ENCODE results near the gene HECTD1. TPM values are rescaled to one million over a fixed set of nuclear protein-coding genes. Genes with fewer than 3 reads are reported as not detected.

The HECTD1 gene
- total RNA-seq, 1 experiment from 2014 or later = 317 TPM

DNA sequence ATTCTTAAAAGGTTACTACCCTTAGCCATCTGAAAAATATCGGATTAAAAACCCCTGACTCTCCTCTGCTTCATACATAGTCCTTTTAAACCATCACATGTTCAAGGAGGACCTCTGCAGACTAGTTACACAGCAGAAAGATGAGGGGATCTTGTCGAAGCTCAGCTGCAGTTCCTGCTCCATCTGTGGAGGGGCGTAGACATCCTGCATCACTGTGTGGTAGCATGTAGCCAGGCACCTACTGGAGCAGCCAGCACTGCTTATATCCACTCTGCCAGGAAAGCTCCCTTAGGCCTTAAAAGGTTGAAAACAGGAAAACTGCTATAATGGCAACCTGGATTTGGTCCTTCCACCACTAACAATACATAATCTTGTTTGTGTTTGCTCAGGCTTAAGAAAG lies 123.8 kb downstream of the HECTD1 start:
- Histone ChIP-seq H3K27me3 (ENCODE audit: low read length) (no peaks in the 10 kb centered on the region), H3K9ac (ENCODE audit: low read length) (peak overlapping the region; percentile 57), H3K4me2 (ENCODE audit: low read depth, low read length, poor library complexity, severe bottlenecking) (peak overlapping the region; percentile 71), H3K4me3 (ENCODE audit: low read length) (peak overlapping the region; percentile 39; the same call in 1 of the 2 replicates), H3K79me2 (ENCODE audit: low read length) (no peaks in the 10 kb centered on the region), H3K36me3 (ENCODE audit: insufficient read depth, low read length) (no peaks in the 10 kb centered on the region), H4K20me1 (ENCODE audit: insufficient read depth, low read depth, low read length) (no peaks in the 10 kb centered on the region), H2AFZ (ENCODE audit: low read length) (peak overlapping the region; percentile 57), H3K9me2 (replicated peaks; ENCODE audit: insufficient read depth, low read length) (no peaks in the 10 kb centered on the region), H3K4me1 (ENCODE audit: low read length) (peaks cover 31% of the 10 kb centered on the region), H3K27ac (ENCODE audit: low read length) (peak overlapping the region; percentile 81), H3K9me3 (ENCODE audit: low read length) (no peaks in the 10 kb centered on the region)
- peak; percentile 82 for DNase-seq

DNA sequence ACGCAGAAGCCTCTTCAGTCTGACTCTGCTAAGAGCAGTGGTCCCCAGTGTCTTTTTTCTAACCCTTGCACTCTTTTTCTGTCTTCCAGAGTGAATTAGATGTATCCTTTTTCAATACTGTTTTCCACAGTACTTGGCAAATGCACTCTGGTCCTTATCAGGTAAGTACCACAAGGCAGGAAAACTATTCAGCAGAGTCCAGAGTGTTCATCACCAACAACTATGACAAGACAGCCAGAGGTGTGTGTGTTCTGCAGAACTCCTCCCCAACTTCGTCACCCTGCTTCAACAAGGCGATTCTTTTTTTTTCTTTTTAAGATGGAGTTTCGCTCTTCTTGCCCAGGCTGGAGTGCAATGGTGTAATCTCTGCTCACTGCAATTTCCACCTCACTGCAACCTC lies 127.1 kb downstream of the HECTD1 start:
- no peak overlapping the region for H3K4me3 ChIP-seq (ENCODE audit: low read length)
- H3K27ac ChIP-seq (ENCODE audit: low read length) = no peak overlapping the region
- H4K20me1 ChIP-seq (ENCODE audit: insufficient read depth, low read depth, low read length) = no peaks in the 10 kb centered on the region
- no peak overlapping the region for H3K9ac ChIP-seq (ENCODE audit: low read length)
- H2AFZ ChIP-seq (ENCODE audit: low read length) = no peak overlapping the region
- H3K27me3 ChIP-seq (ENCODE audit: low read length) = no peaks in the 10 kb centered on the region
- peaks cover 36% of the 10 kb centered on the region for H3K4me1 ChIP-seq (ENCODE audit: low read length)
- DNase-seq = no peak
- no peaks in the 10 kb centered on the region for H3K9me2 ChIP-seq (replicated peaks; ENCODE audit: insufficient read depth, low read length)
- H3K4me2 ChIP-seq (ENCODE audit: low read depth, low read length, poor library complexity, severe bottlenecking) = no peak overlapping the region
- H3K9me3 ChIP-seq (ENCODE audit: low read length) = no peaks in the 10 kb centered on the region
- 0 out of 2 replicates have a peak, but pooled peaks cover under 1% of the 10 kb centered on the region for H3K36me3 ChIP-seq (ENCODE audit: insufficient read depth, low read length)
- H3K79me2 ChIP-seq (ENCODE audit: low read length) = 0 out of 2 replicates have a peak, but pooled peaks cover 4% of the 10 kb centered on the region

DNA sequence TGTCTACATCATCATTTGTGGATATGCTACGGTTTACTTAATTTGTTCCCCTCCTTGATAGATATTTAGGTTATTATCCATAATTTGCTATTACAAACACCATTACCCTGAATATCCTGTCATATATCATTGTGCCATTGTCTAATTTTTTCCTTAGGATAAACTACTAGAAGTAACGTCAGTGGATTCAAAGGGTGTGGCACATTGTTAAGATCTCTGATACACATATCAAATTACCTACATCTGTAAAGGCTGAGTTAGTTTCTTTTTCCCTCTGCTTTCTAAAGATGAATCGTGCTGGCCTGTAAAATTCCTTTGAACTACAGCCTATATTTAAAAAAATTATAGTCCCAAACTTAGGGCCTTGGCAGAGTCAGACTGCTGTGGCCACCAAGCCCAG lies 127.5 kb downstream of the HECTD1 start:
- no peaks in the 10 kb centered on the region for H3K9me3 ChIP-seq (ENCODE audit: low read length)
- H3K9me2 ChIP-seq (replicated peaks; ENCODE audit: insufficient read depth, low read length) = no peaks in the 10 kb centered on the region
- H3K36me3 ChIP-seq (ENCODE audit: insufficient read depth, low read length) = 0 out of 2 replicates have a peak, but pooled peaks cover 4% of the 10 kb centered on the region
- no peak for DNase-seq
- H3K27ac ChIP-seq (ENCODE audit: low read length) = no peak overlapping the region
- H3K4me1 ChIP-seq (ENCODE audit: low read length) = peaks cover 34% of the 10 kb centered on the region
- H3K4me3 ChIP-seq (ENCODE audit: low read length) = no peak overlapping the region
- 0 out of 2 replicates have a peak, but pooled peaks cover 4% of the 10 kb centered on the region for H3K79me2 ChIP-seq (ENCODE audit: low read length)
- no peaks in the 10 kb centered on the region for H4K20me1 ChIP-seq (ENCODE audit: insufficient read depth, low read depth, low read length)
- H3K9ac ChIP-seq (ENCODE audit: low read length) = no peak overlapping the region
- H3K27me3 ChIP-seq (ENCODE audit: low read length) = no peaks in the 10 kb centered on the region
- H3K4me2 ChIP-seq (ENCODE audit: low read depth, low read length, poor library complexity, severe bottlenecking) = no peak overlapping the region
- H2AFZ ChIP-seq (ENCODE audit: low read length) = no peak overlapping the region

DNA sequence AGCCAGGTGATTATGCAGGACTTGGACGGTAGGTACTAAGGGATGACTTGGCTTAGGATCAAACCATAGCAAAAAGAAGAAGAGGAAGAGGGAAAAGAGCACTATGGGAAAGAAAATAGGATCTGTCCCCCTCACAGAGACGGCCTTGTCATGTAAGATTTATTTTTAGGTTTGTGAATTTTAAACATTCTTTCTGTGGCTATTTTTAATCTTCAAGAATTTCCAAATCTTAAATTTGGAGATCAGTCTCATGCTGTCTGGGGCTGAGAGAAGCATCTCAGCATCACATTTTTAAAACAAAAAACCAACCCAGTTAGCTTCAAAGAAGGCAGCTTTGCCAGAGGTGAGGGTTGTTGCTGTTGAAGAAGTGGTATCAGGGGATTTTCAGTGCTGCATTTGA lies 128.8 kb downstream of the HECTD1 start:
- Histone ChIP-seq H3K4me3 (ENCODE audit: low read length) (no peak overlapping the region), H2AFZ (ENCODE audit: low read length) (peak overlapping the region; percentile 40; the same call in 1 of the 2 replicates), H3K27ac (ENCODE audit: low read length) (no peak overlapping the region), H3K9me3 (ENCODE audit: low read length) (no peaks in the 10 kb centered on the region), H3K27me3 (ENCODE audit: low read length) (no peaks in the 10 kb centered on the region), H3K79me2 (ENCODE audit: low read length) (0 out of 2 replicates have a peak, but pooled peaks cover 4% of the 10 kb centered on the region), H3K9me2 (replicated peaks; ENCODE audit: insufficient read depth, low read length) (no peaks in the 10 kb centered on the region), H3K4me2 (ENCODE audit: low read depth, low read length, poor library complexity, severe bottlenecking) (no peak overlapping the region), H4K20me1 (ENCODE audit: insufficient read depth, low read depth, low read length) (no peaks in the 10 kb centered on the region), H3K36me3 (ENCODE audit: insufficient read depth, low read length) (0 out of 2 replicates have a peak, but pooled peaks cover 5% of the 10 kb centered on the region), H3K9ac (ENCODE audit: low read length) (no peak overlapping the region), H3K4me1 (ENCODE audit: low read length) (peaks cover 21% of the 10 kb centered on the region)
- no peak for DNase-seq

DNA sequence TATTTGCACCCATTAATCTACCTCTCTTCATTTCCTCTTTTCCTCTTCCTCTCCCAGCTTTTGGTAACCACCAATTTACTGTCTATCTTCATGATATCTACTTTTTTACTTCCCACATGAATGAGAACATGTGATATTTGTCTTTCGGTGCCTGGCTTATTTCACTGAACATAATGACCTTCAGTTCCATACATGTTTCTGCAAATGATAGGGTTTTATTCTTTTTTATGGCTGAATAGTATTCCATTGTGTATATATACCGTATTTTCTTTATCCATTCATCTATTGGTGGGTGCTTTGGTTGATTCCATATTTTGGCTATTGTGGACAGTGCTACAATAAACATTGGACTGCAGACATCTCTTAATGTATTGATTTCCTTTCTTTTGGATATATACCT lies 132.4 kb downstream of the HECTD1 start:
- Histone ChIP-seq H3K36me3 (ENCODE audit: insufficient read depth, low read length) (0 out of 2 replicates have a peak, but pooled peaks cover 5% of the 10 kb centered on the region), H3K4me1 (ENCODE audit: low read length) (peaks cover 13% of the 10 kb centered on the region), H3K79me2 (ENCODE audit: low read length) (0 out of 2 replicates have a peak, but pooled peaks cover 4% of the 10 kb centered on the region), H3K27ac (ENCODE audit: low read length) (no peak overlapping the region), H3K9ac (ENCODE audit: low read length) (no peak overlapping the region), H3K27me3 (ENCODE audit: low read length) (no peaks in the 10 kb centered on the region), H3K4me2 (ENCODE audit: low read depth, low read length, poor library complexity, severe bottlenecking) (no peak overlapping the region), H3K4me3 (ENCODE audit: low read length) (no peak overlapping the region), H3K9me2 (replicated peaks; ENCODE audit: insufficient read depth, low read length) (no peaks in the 10 kb centered on the region), H4K20me1 (ENCODE audit: insufficient read depth, low read depth, low read length) (no peaks in the 10 kb centered on the region), H3K9me3 (ENCODE audit: low read length) (no peaks in the 10 kb centered on the region), H2AFZ (ENCODE audit: low read length) (no peak overlapping the region)
- DNase-seq = no peak

DNA sequence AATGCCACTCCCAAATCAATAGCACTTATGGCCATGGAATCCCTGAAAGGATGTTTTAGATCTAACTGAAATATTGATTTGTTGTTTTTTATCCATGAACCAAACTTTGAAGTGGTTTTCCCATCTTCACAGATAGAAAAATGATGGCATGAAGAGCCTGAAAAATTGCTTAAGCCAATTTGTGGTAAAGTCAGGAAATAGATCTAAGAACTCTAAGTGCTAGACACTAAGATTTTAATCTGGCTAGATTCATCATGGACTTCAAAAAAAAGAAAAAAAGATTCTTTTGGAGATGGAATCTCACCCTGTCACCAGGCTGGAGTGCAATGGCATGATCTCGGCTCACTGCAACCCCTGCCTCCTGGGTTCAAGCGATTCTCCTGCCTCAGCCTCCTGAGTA lies 136.4 kb downstream of the HECTD1 start:
- no peaks in the 10 kb centered on the region for H3K9me3 ChIP-seq (ENCODE audit: low read length)
- H3K79me2 ChIP-seq (ENCODE audit: low read length) = no peaks in the 10 kb centered on the region
- H3K27ac ChIP-seq (ENCODE audit: low read length) = no peak overlapping the region
- no peak for DNase-seq
- H3K4me1 ChIP-seq (ENCODE audit: low read length) = no peaks in the 10 kb centered on the region
- no peak overlapping the region for H3K4me3 ChIP-seq (ENCODE audit: low read length)
- H4K20me1 ChIP-seq (ENCODE audit: insufficient read depth, low read depth, low read length) = no peaks in the 10 kb centered on the region
- no peak overlapping the region for H2AFZ ChIP-seq (ENCODE audit: low read length)
- H3K9ac ChIP-seq (ENCODE audit: low read length) = no peak overlapping the region
- H3K27me3 ChIP-seq (ENCODE audit: low read length) = no peaks in the 10 kb centered on the region
- 0 out of 2 replicates have a peak, but pooled peaks cover 5% of the 10 kb centered on the region for H3K36me3 ChIP-seq (ENCODE audit: insufficient read depth, low read length)
- H3K9me2 ChIP-seq (replicated peaks; ENCODE audit: insufficient read depth, low read length) = no peaks in the 10 kb centered on the region
- no peak overlapping the region for H3K4me2 ChIP-seq (ENCODE audit: low read depth, low read length, poor library complexity, severe bottlenecking)

DNA sequence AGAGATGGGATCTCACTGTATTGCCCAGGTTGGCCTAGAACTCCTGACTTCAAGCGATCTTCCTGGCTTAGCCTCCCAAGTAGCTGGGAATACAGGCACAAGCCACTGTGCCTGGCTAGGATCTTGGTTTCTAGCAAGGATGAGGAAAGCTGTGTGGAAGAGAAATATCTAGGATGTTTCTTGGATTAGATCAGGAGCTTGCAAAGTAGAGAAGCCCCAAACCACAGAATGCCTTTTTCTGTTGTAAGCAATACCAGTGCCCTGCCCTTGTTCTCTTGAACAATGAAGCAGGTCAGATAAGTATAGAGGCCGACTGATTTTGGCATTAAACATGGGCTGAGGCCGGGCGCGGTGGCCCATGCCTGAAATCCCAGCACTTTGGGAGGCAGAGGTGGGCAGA lies 137.2 kb downstream of the HECTD1 start:
- Histone ChIP-seq H3K4me1 (ENCODE audit: low read length) (no peaks in the 10 kb centered on the region), H3K9ac (ENCODE audit: low read length) (no peak overlapping the region), H3K27me3 (ENCODE audit: low read length) (no peaks in the 10 kb centered on the region), H3K27ac (ENCODE audit: low read length) (no peak overlapping the region), H4K20me1 (ENCODE audit: insufficient read depth, low read depth, low read length) (no peaks in the 10 kb centered on the region), H3K36me3 (ENCODE audit: insufficient read depth, low read length) (0 out of 2 replicates have a peak, but pooled peaks cover 4% of the 10 kb centered on the region), H3K4me3 (ENCODE audit: low read length) (no peak overlapping the region), H3K9me2 (replicated peaks; ENCODE audit: insufficient read depth, low read length) (no peaks in the 10 kb centered on the region), H3K4me2 (ENCODE audit: low read depth, low read length, poor library complexity, severe bottlenecking) (no peak overlapping the region), H2AFZ (ENCODE audit: low read length) (no peak overlapping the region), H3K79me2 (ENCODE audit: low read length) (no peaks in the 10 kb centered on the region), H3K9me3 (ENCODE audit: low read length) (no peaks in the 10 kb centered on the region)
- no peak for DNase-seq

DNA sequence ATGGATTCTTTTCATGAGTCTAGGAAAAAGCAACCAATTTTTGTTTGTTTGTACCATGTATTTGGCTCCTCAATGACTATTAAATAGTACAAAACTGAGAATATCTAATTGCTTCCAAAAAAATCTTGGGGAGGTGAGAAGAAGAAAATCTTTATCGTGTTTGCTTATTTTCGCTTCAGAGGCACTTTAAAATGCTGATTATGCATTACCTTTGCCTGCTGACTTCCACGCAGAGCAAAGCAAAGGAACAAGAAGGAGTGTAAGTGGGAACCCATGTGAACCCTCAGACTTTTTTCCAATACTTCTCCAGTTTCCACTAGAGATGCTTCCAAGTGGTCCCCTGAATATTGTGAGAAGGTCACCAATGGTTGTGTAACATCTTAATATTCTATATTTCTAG lies 138.2 kb downstream of the HECTD1 start:
- no peak overlapping the region for H3K27ac ChIP-seq (ENCODE audit: low read length)
- H3K4me3 ChIP-seq (ENCODE audit: low read length) = no peak overlapping the region
- no peaks in the 10 kb centered on the region for H3K9me2 ChIP-seq (replicated peaks; ENCODE audit: insufficient read depth, low read length)
- no peaks in the 10 kb centered on the region for H4K20me1 ChIP-seq (ENCODE audit: insufficient read depth, low read depth, low read length)
- H3K36me3 ChIP-seq (ENCODE audit: insufficient read depth, low read length) = no peaks in the 10 kb centered on the region
- H3K4me2 ChIP-seq (ENCODE audit: low read depth, low read length, poor library complexity, severe bottlenecking) = no peak overlapping the region
- no peak overlapping the region for H2AFZ ChIP-seq (ENCODE audit: low read length)
- no peaks in the 10 kb centered on the region for H3K4me1 ChIP-seq (ENCODE audit: low read length)
- no peaks in the 10 kb centered on the region for H3K27me3 ChIP-seq (ENCODE audit: low read length)
- no peak overlapping the region for H3K9ac ChIP-seq (ENCODE audit: low read length)
- no peaks in the 10 kb centered on the region for H3K79me2 ChIP-seq (ENCODE audit: low read length)
- DNase-seq = no peak
- H3K9me3 ChIP-seq (ENCODE audit: low read length) = no peaks in the 10 kb centered on the region

Data from Karpas-422 (cell line).